Activated CD4-positive, alpha-beta T cell treated with anti-CD3 and anti-CD28 coated beads for 48 hours (primary cell): ENCODE measurements around the gene PPP3R1.
A peak's percentile ranks its signal among the peaks of the same experiment; 100 is the strongest.
"Not testable (repeated sequence)": the region's sequence is repeated elsewhere in the genome, so short reads cannot be mapped to it uniquely, and the experiment has no call there.

Experiments used
- DNase-seq: peaks from one replicate; pipeline ENCODE4 v3.0.0-alpha.2; 2020

PPP3R1 gene

GRCh38 chr2:68185541-68186164 lies 66.7 kb downstream of the PPP3R1 start:
- peak; percentile 77 for DNase-seq

- no peak for DNase-seq
These were observed 69.4 kb downstream of the PPP3R1 start for GRCh38 chr2:68182902-68183301.

GRCh38 chr2:68178954-68179627 lies 73.2 kb downstream of the PPP3R1 start:
- no peak for DNase-seq

- no peak for DNase-seq
These were observed 73.9 kb downstream of the PPP3R1 start for GRCh38 chr2:68178432-68178831.

- DNase-seq = no peak
These were observed 74.8 kb downstream of the PPP3R1 start for GRCh38 chr2:68177541-68177940.

- DNase-seq = no peak
These were observed 75.7 kb downstream of the PPP3R1 start for GRCh38 chr2:68176657-68177056.

GRCh38 chr2:68175210-68175609 lies 77.1 kb downstream of the PPP3R1 start:
- not testable (repeated sequence) for DNase-seq

- DNase-seq = no peak
These were observed 79.2 kb downstream of the PPP3R1 start for GRCh38 chr2:68172990-68173700.

- DNase-seq = no peak
These were observed 79.8 kb downstream of the PPP3R1 start for GRCh38 chr2:68172521-68172920.

- DNase-seq = no peak
These were observed 80.6 kb downstream of the PPP3R1 start for GRCh38 chr2:68171684-68172083.

- DNase-seq = no peak
These were observed 81.2 kb downstream of the PPP3R1 start for GRCh38 chr2:68171146-68171545.

- DNase-seq = no peak
These were observed 83.0 kb downstream of the PPP3R1 start for GRCh38 chr2:68169308-68169707.

GRCh38 chr2:68167186-68167585 lies 85.1 kb downstream of the PPP3R1 start:
- no peak for DNase-seq

- DNase-seq = no peak
These were observed 88.7 kb downstream of the PPP3R1 start for GRCh38 chr2:68163641-68164040.

GRCh38 chr2:68158134-68158447 lies 94.2 kb downstream of the PPP3R1 start:
- DNase-seq = no peak

GRCh38 chr2:68157402-68158133 lies 94.8 kb downstream of the PPP3R1 start, which contains the start of gene PNO1:
TSS of gene PNO1 (plus strand) at chr2:68157888. CDS start at chr2:68157935, 47 bp downstream.
- peak; percentile 97 for DNase-seq

GRCh38 chr2:68157002-68157401 lies 95.3 kb downstream of the PPP3R1 start:
- DNase-seq = no peak

- DNase-seq = no peak
These were observed 95.9 kb downstream of the PPP3R1 start for GRCh38 chr2:68156419-68156818.

GRCh38 chr2:68155618-68156017 lies 96.7 kb downstream of the PPP3R1 start:
- no peak for DNase-seq

GRCh38 chr2:68152681-68153347 lies 99.5 kb downstream of the PPP3R1 start:
- no peak for DNase-seq

GRCh38 chr2:68151037-68151436 lies 101.3 kb downstream of the PPP3R1 start:
- no peak for DNase-seq

GRCh38 chr2:68141875-68142274 lies 110.5 kb downstream of the PPP3R1 start:
- DNase-seq = no peak
